Kidney tubule cell (primary cell): ENCODE data around the gene LHFPL3.
"Not testable (repeated sequence)": the region's sequence is repeated elsewhere in the genome, so short reads cannot be mapped to it uniquely, and the experiment has no call there.

Experiments used
- DNase-seq: peaks from one replicate; pipeline ENCODE4 v3.0.0-alpha.2; 2018; ENCODE audit warnings: low spot score

The LHFPL3 gene

GRCh38 chr7:104482362-104483037, 154.1 kb downstream of the LHFPL3 start:
- no peak for DNase-seq

GRCh38 chr7:104486931-104487330, 158.5 kb downstream of the LHFPL3 start:
- DNase-seq, result no peak

- DNase-seq, result no peak
These were observed 159.2 kb downstream of the LHFPL3 start for GRCh38 chr7:104487642-104488041.

- DNase-seq, result no peak
These were observed 169.1 kb downstream of the LHFPL3 start for GRCh38 chr7:104497379-104497967.

- no peak for DNase-seq
These were observed 171.6 kb downstream of the LHFPL3 start for GRCh38 chr7:104499975-104500374.

- no peak for DNase-seq
These were observed 181.5 kb downstream of the LHFPL3 start for GRCh38 chr7:104509874-104510273.

- no peak for DNase-seq
These were observed 196.4 kb downstream of the LHFPL3 start for GRCh38 chr7:104524853-104525252.

- no peak for DNase-seq
These were observed 199.7 kb downstream of the LHFPL3 start for GRCh38 chr7:104528142-104528541.

- DNase-seq, result no peak
These were observed 201.2 kb downstream of the LHFPL3 start for GRCh38 chr7:104529567-104529966.

GRCh38 chr7:104530251-104530650, 201.8 kb downstream of the LHFPL3 start:
- no peak for DNase-seq

GRCh38 chr7:104534149-104534548, 205.7 kb downstream of the LHFPL3 start:
- DNase-seq, result no peak

- no peak for DNase-seq
These were observed 207.4 kb downstream of the LHFPL3 start for GRCh38 chr7:104535841-104536240.

GRCh38 chr7:104536956-104537355, 208.6 kb downstream of the LHFPL3 start:
- no peak for DNase-seq

- no peak for DNase-seq
These were observed 209.7 kb downstream of the LHFPL3 start for GRCh38 chr7:104538152-104538551.

GRCh38 chr7:104541897-104542296, 213.5 kb downstream of the LHFPL3 start:
- no peak for DNase-seq

- DNase-seq, result peak; percentile 30
These were observed 220.5 kb downstream of the LHFPL3 start for GRCh38 chr7:104548861-104549260.

- no peak for DNase-seq
These were observed 222.0 kb downstream of the LHFPL3 start for GRCh38 chr7:104550362-104550761.

- no peak for DNase-seq
These were observed 222.8 kb downstream of the LHFPL3 start for GRCh38 chr7:104551226-104551625.

GRCh38 chr7:104552102-104552501, 223.7 kb downstream of the LHFPL3 start:
- peak; percentile 55 for DNase-seq

- DNase-seq, result no peak
These were observed 224.7 kb downstream of the LHFPL3 start for GRCh38 chr7:104553074-104553473.

GRCh38 chr7:104563350-104563901, 235.0 kb downstream of the LHFPL3 start:
- not testable (repeated sequence) for DNase-seq

- DNase-seq, result no peak
These were observed 241.3 kb downstream of the LHFPL3 start for GRCh38 chr7:104569751-104570150.

- DNase-seq, result no peak
These were observed 244.2 kb downstream of the LHFPL3 start for GRCh38 chr7:104572554-104572953.

- peak; percentile 6 for DNase-seq
These were observed 256.2 kb downstream of the LHFPL3 start for GRCh38 chr7:104584620-104585019.
